ENCODE data around the gene CABCOCO1. TPM values are rescaled to one million over a fixed set of nuclear protein-coding genes. Genes with fewer than 3 reads are reported as not detected.

Gene CABCOCO1
- total and polyA plus RNA-seq, 9 of the 15 experiments (the other 6 are each of a cell fraction or from before 2014, with no cell fraction given), result 0.04 TPM; not detected in 8

DNA sequence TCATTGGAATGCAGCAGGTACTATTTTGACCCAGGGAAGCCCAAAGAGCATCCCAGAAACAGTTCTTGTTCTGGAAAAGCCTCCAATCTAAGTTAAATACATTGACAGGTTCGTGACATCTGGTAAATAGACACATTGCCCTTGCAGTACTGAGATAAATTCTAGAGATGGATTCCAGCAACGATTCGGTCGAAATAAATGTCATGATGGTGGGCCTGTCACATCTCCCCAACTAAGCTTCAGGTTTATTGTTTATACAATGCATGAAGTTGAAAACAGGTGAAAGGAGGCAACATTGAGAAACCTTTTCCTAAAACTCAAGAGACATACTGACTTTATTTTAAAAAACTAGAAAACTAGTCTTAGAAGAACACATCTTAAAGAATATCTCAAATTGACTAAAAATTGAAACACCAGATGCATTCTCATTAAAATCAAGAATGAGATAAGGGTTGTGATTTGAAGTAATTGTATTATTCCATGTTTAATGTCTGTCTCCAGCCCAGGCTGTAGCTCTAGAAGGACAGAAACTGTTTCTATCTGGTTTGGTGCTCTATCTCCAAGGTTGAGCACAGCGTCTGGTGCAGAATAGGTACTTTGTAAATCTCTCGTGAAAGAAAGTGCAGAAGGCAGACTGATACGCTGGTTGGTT lies 114.0 kb downstream of the CABCOCO1 start (continued):
- TF ChIP-seq MAZ (CRISPR knock-in tag; conservative IDR thresholded peaks at IDR 0.05 in 1 of 2, IDR thresholded peaks at IDR 0.05 in 1 of 2), result no peak
- no peak for TF ChIP-seq RCOR1 (IDR thresholded peaks at IDR 0.05; ENCODE audit: borderline replicate concordance in 1 of 2, low read depth in 2 of 2, low read length in 2 of 2)
- TF ChIP-seq SRSF7 (optimal IDR thresholded peaks at IDR 0.05; ENCODE audit: low read depth, low read length), result no peak
- no peak for TF ChIP-seq ZNF239 (CRISPR knock-in tag; IDR thresholded peaks at IDR 0.05)
- TF ChIP-seq ZNF24 (IDR thresholded peaks at IDR 0.05), result no peak
- TF ChIP-seq ZNF197 (CRISPR knock-in tag; IDR thresholded peaks at IDR 0.05; ENCODE audit: low read depth), result no peak
- no peak for TF ChIP-seq ZBTB5 (IDR thresholded peaks at IDR 0.05)
- TF ChIP-seq, protein P1, sequence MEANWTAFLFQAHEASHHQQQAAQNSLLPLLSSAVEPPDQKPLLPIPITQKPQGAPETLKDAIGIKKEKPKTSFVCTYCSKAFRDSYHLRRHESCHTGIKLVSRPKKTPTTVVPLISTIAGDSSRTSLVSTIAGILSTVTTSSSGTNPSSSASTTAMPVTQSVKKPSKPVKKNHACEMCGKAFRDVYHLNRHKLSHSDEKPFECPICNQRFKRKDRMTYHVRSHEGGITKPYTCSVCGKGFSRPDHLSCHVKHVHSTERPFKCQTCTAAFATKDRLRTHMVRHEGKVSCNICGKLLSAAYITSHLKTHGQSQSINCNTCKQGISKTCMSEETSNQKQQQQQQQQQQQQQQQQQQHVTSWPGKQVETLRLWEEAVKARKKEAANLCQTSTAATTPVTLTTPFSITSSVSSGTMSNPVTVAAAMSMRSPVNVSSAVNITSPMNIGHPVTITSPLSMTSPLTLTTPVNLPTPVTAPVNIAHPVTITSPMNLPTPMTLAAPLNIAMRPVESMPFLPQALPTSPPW (CRISPR knock-in tag; IDR thresholded peaks at IDR 0.05), result no peak
- no peak for TF ChIP-seq L3MBTL2 (IDR thresholded peaks at IDR 0.05)
- no peak for TF ChIP-seq MYC (IDR thresholded peaks at IDR 0.05; ENCODE audit: low read depth, low read length)
- no peak for TF ChIP-seq MYC (CRISPR knock-in tag; IDR thresholded peaks at IDR 0.05; ENCODE audit: borderline replicate concordance, low read depth)
- TF ChIP-seq RAD21 (CRISPR knock-in tag; conservative IDR thresholded peaks at IDR 0.05 in 1 of 2, IDR thresholded peaks at IDR 0.05 in 1 of 2), result no peak
- no peak for TF ChIP-seq ETV1 (tag; conservative IDR thresholded peaks at IDR 0.05; ENCODE audit: low read depth)
- no peak for TF ChIP-seq FOXA1 (IDR thresholded peaks at IDR 0.05; ENCODE audit: borderline replicate concordance)

Data from K562 (cell line).